HL-60 (cell line): ENCODE measurements around the gene DCC.

Experiments
- CTCF ChIP-seq: IDR thresholded peaks from one replicate; pipeline ENCODE4 v1.5.1; 2011; ENCODE audit warnings: low read length, control low read depth, inconsistent platforms; ENCODE audit not compliant: insufficient read depth
- GABPA ChIP-seq: IDR thresholded peaks from 2 replicates; pipeline ENCODE4 v1.6.1; 2012; ENCODE audit warnings: low read depth
- POLR2AphosphoS5 ChIP-seq: IDR thresholded peaks from 2 replicates; pipeline ENCODE4 v1.6.1; 2012; ENCODE audit warnings: low read depth

GRCh38 chr18:53496028-53496427, 1156.0 kb downstream of the DCC start:
- TF ChIP-seq CTCF (no peak), POLR2AphosphoS5 (no peak), GABPA (no peak)
